Measurements from ENCODE around the gene FOXP2.

The FOXP2 gene

DNA sequence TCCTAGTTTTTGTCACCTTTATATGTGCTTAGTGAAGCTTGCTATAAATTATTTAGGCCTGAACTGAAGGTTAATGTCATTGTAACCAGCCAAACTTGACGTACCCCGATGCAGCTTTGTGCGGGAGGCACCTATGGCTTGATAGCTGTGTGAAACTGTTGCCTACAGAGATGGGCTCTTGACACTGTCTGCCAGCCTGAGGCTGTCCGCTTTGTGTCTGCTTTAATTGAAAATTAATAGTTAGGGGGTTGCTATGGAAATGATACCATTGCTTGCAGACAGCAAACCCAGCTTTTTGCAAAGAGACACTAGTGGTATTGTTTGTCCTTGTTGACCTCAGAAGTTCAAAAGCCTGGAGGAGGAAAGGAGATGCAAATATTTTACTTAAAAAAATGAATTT, 2.1 kb upstream of the FOXP2 start:
- no peak for TF ChIP-seq EZH2phosphoT487 (IDR thresholded peaks at IDR 0.05; ENCODE audit: low read depth)
- TF ChIP-seq, protein P1, sequence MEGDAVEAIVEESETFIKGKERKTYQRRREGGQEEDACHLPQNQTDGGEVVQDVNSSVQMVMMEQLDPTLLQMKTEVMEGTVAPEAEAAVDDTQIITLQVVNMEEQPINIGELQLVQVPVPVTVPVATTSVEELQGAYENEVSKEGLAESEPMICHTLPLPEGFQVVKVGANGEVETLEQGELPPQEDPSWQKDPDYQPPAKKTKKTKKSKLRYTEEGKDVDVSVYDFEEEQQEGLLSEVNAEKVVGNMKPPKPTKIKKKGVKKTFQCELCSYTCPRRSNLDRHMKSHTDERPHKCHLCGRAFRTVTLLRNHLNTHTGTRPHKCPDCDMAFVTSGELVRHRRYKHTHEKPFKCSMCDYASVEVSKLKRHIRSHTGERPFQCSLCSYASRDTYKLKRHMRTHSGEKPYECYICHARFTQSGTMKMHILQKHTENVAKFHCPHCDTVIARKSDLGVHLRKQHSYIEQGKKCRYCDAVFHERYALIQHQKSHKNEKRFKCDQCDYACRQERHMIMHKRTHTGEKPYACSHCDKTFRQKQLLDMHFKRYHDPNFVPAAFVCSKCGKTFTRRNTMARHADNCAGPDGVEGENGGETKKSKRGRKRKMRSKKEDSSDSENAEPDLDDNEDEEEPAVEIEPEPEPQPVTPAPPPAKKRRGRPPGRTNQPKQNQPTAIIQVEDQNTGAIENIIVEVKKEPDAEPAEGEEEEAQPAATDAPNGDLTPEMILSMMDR (IDR thresholded peaks at IDR 0.05; ENCODE audit: low read depth, low read length) = no peak
- H2AFZ ChIP-seq (ENCODE audit: low read depth, low read length) = no peak overlapping the region
- H3K9me3 ChIP-seq (ENCODE audit: insufficient read depth, low read length) = no peaks in the 10 kb centered on the region
- no peak overlapping the region for H3K9ac ChIP-seq (ENCODE audit: low read length)
- no peak overlapping the region for H3K4me2 ChIP-seq (ENCODE audit: low read length)
- H3K4me1 ChIP-seq (ENCODE audit: low read length) = peaks cover 38% of the 10 kb centered on the region
- no peaks in the 10 kb centered on the region for H3K27me3 ChIP-seq (ENCODE audit: low read depth, low read length)
- no peaks in the 10 kb centered on the region for H4K20me1 ChIP-seq (ENCODE audit: insufficient read depth, low read length)
- no peak overlapping the region for H3K27ac ChIP-seq (ENCODE audit: low read length)
- H3K4me3 ChIP-seq (ENCODE audit: low read length) = no peak overlapping the region
- no peaks in the 10 kb centered on the region for H3K36me3 ChIP-seq (replicated peaks; ENCODE audit: low read depth, low read length)
- H3K79me2 ChIP-seq (ENCODE audit: low read length) = no peaks in the 10 kb centered on the region

DNA sequence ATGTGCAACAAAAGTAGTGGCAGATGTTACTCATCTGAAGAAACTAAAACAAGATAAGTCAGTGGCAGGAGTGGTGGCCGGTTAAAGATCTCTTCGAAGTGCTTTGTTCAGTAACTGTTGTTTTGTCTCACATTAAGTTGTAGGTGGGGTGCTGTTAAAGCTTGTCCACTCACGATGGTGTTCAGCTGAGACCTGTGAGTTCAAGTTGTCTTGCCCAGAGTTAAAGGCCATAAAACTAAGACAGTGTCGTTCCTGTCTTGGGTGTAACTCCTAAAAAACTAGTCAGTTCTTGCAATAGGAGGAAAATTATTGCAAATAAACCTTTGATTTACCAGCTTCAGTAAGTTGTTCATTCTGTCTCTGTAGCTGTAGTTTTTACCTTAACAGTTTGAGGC, 857 bp upstream of the FOXP2 start:
- H3K4me2 ChIP-seq (ENCODE audit: low read length) = no peak overlapping the region

DNA sequence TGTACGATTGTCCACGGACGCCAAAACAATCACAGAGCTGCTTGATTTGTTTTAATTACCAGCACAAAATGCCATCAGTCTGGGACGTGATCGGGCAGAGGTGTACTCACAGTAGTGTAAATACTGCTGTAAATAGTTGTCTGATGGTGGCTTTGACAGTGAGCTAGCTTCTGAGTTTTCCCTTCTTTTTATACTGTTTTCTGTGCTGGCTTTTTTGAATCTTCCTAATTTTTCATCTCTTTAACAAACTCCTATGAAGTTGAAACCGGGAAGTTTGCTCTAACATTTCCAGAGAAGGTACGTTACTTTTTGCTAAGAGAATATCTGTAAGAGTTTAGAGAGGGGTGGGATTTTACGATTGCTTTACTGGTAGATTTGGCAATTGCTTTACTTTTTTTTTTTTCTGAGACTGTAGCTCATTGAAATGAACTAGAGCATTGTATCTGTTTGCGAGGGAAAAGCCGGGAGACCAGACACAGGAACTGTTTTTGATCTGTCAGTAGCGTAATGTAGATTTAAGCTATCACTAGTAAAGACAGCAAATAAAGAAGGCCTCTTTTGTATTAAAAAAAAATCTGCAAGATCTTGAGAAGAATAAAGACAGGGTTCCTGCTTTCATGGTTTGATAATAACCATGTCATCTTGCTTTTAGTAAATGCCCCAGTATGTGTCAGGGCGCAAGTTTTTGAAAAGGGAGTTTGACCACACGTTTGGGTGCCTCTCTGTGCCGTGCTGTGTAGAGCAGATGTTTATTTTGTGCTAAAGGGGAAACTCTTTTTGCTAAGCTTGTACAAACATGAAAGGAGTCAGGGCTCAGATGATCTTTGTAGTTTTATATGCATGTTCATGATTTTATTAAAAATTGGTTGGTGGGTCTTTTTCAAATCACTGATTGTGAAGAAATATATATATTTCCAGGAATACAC, 712 bp downstream of the FOXP2 start:
- Histone ChIP-seq H3K4me3 (ENCODE audit: low read length) (peak overlapping the region; percentile 72), H3K4me1 (ENCODE audit: low read length) (peaks cover 41% of the 10 kb centered on the region), H3K36me3 (replicated peaks; ENCODE audit: low read depth, low read length) (no peaks in the 10 kb centered on the region), H3K27me3 (ENCODE audit: low read depth, low read length) (no peaks in the 10 kb centered on the region), H3K27ac (ENCODE audit: low read length) (no peak overlapping the region), H3K4me2 (ENCODE audit: low read length) (peak overlapping the region; percentile 91), H3K9ac (ENCODE audit: low read length) (peak overlapping the region; percentile 40), H3K79me2 (ENCODE audit: low read length) (no peaks in the 10 kb centered on the region), H2AFZ (ENCODE audit: low read depth, low read length) (peak overlapping the region; percentile 61), H4K20me1 (ENCODE audit: insufficient read depth, low read length) (no peaks in the 10 kb centered on the region), H3K9me3 (ENCODE audit: insufficient read depth, low read length) (no peaks in the 10 kb centered on the region)
- TF ChIP-seq EZH2phosphoT487 (IDR thresholded peaks at IDR 0.05; ENCODE audit: low read depth) = no peak
- TF ChIP-seq, protein P1 (IDR thresholded peaks at IDR 0.05; ENCODE audit: low read depth, low read length) = no peak

More for the DNA sequence above, 857 bp upstream of the FOXP2 start:
- H3K9ac ChIP-seq (ENCODE audit: low read length) = no peak overlapping the region
- H3K27me3 ChIP-seq (ENCODE audit: low read depth, low read length) = no peaks in the 10 kb centered on the region
- H3K79me2 ChIP-seq (ENCODE audit: low read length) = no peaks in the 10 kb centered on the region
- H3K4me3 ChIP-seq (ENCODE audit: low read length) = no peak overlapping the region
- H2AFZ ChIP-seq (ENCODE audit: low read depth, low read length) = no peak overlapping the region
- no peaks in the 10 kb centered on the region for H3K9me3 ChIP-seq (ENCODE audit: insufficient read depth, low read length)
- H3K27ac ChIP-seq (ENCODE audit: low read length) = no peak overlapping the region
- no peaks in the 10 kb centered on the region for H3K36me3 ChIP-seq (replicated peaks; ENCODE audit: low read depth, low read length)
- TF ChIP-seq, protein P1 (IDR thresholded peaks at IDR 0.05; ENCODE audit: low read depth, low read length) = no peak
- no peak for TF ChIP-seq EZH2phosphoT487 (IDR thresholded peaks at IDR 0.05; ENCODE audit: low read depth)
- H3K4me1 ChIP-seq (ENCODE audit: low read length) = peaks cover 41% of the 10 kb centered on the region
- no peaks in the 10 kb centered on the region for H4K20me1 ChIP-seq (ENCODE audit: insufficient read depth, low read length)

DNA sequence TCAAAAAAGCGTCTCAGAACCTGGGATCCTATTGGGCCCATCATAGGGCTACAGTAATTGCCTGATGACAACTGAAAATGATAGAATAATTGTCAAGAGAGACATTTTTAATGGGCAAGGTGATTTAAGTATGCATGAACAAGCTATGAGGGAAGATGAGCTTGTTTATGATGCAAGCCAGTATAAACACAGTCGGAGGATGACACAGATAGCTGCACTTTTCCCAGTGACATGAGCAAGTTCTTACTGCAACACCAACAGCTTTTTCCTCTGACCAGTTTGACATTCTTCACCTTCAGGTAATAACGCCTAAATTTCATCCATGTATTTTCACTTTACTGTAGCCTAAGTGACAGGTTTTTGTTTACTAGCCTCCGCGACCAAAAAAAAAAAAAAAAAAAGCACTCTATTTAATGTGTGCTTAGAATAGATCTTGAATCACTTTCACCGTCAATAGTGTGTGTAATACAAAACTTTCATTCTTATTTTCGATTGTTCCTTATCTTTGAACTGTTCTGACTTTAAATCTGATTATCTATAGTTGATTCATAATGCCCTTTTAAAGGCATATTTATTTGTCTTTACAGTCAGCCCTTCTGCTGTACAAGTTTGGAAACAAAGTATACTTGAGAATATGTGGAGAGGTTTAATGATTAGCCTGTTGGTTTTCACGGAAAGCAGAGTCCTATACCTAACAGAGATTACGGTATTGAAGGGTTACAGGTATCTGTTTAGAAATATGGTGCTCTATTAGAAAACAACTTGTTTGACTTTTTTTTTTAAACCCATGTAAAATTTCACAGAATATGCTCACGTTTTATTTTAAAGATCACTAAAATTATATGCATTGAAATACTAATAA, 1.7 kb downstream of the FOXP2 start:
- H3K9me3 ChIP-seq (ENCODE audit: insufficient read depth, low read length) = no peaks in the 10 kb centered on the region
- H3K27me3 ChIP-seq (ENCODE audit: low read depth, low read length) = no peaks in the 10 kb centered on the region
- H3K9ac ChIP-seq (ENCODE audit: low read length) = peak overlapping the region; percentile 40
- no peaks in the 10 kb centered on the region for H3K36me3 ChIP-seq (replicated peaks; ENCODE audit: low read depth, low read length)
- peak overlapping the region; percentile 72 for H3K4me3 ChIP-seq (ENCODE audit: low read length)
- H2AFZ ChIP-seq (ENCODE audit: low read depth, low read length) = 0 out of 2 replicates have a peak overlapping the region, but pooled peaks have one; percentile 20
- no peak for TF ChIP-seq EZH2phosphoT487 (IDR thresholded peaks at IDR 0.05; ENCODE audit: low read depth)
- TF ChIP-seq, protein P1 (IDR thresholded peaks at IDR 0.05; ENCODE audit: low read depth, low read length) = no peak
- H3K27ac ChIP-seq (ENCODE audit: low read length) = no peak overlapping the region
- no peaks in the 10 kb centered on the region for H4K20me1 ChIP-seq (ENCODE audit: insufficient read depth, low read length)
- no peaks in the 10 kb centered on the region for H3K79me2 ChIP-seq (ENCODE audit: low read length)
- H3K4me1 ChIP-seq (ENCODE audit: low read length) = peaks cover 41% of the 10 kb centered on the region
- peak overlapping the region; percentile 91 for H3K4me2 ChIP-seq (ENCODE audit: low read length)
